Heart right ventricle (tissue), 16 donors: ENCODE results near the gene HAO2. TPM values are rescaled to one million over a fixed set of nuclear protein-coding genes. Genes with fewer than 3 reads are reported as not detected.

Source experiments
- ATAC-seq, 8 donors: fragments of 200-7000 bp; cut with Tn5 transposase; one replicate each; pipeline ENCODE4 v1.9.1; 2020; ENCODE audit warnings: mild to moderate bottlenecking in 8 of 8, moderate library complexity in 8 of 8, moderate number of reproducible peaks in 1 of 8
- DNase-seq, 2 donors: peaks; one replicate each; pipeline ENCODE4 v3.0.0-alpha.2; 2020
- H3K27ac ChIP-seq, 10 donors: fragments of 200-600 bp; sonication (generic) in 2 of 10; one replicate each; pipeline versions ENCODE4 v1.5.0 to v1.8.0; 2020 to 2022; ENCODE audit warnings: mild to moderate bottlenecking in 3 of 10
- H3K27me3 ChIP-seq, 7 donors: fragments of 200-600 bp; one replicate each; pipeline ENCODE4 v1.8.0; 2021 to 2022; ENCODE audit warnings: mild to moderate bottlenecking in 2 of 7
- H3K36me3 ChIP-seq, 9 donors: fragments of 200-600 bp; sonication (generic) in 1 of 9; one replicate each; pipeline versions ENCODE4 v1.5.0 to v1.8.0; 2020 to 2022; ENCODE audit warnings: mild to moderate bottlenecking in 2 of 9
- H3K4me1 ChIP-seq, 9 donors: fragments of 200-600 bp; sonication (generic) in 1 of 9; one replicate each; pipeline versions ENCODE4 v1.5.0 to v1.8.0; 2020 to 2022; ENCODE audit warnings: mild to moderate bottlenecking in 4 of 9
- H3K4me3 ChIP-seq, 10 donors: fragments of 200-600 bp; sonication (generic) in 2 of 10; one replicate each; pipeline versions ENCODE4 v1.5.0 to v1.8.0; 2020 to 2022; ENCODE audit warnings: mild to moderate bottlenecking in 7 of 10, moderate library complexity in 2 of 10
- H3K9me3 ChIP-seq, 11 donors: fragments of 200-600 bp in 10 of 11; sonication (generic) in 2 of 11; one replicate each; pipeline versions ENCODE4 v1.5.0 to v1.8.0; 2013 to 2022; ENCODE audit warnings: mild to moderate bottlenecking in 2 of 11, control low read depth in 1 of 11, moderate library complexity in 1 of 11
- CTCF ChIP-seq, 9 donors: fragments of 200-600 bp; sonication (generic) in 2 of 9; IDR thresholded peaks; one replicate each; pipeline versions ENCODE4 v1.5.0 to v1.8.0; 2021 to 2022; ENCODE audit warnings: antibody characterized with exemption in 9 of 9, mild to moderate bottlenecking in 5 of 9, moderate library complexity in 1 of 9
- WGBS, 2 donors: extraction: QIAGEN DNeasy Blood & Tissue Kit; methylation state at CpG; one replicate each; pipeline ENCODE4 v1.1.7; 2013; ENCODE audit warnings: inconsistent platforms in 1 of 2; 5-methylcytosine and 5-hydroxymethylcytosine counted together
- intact Hi-C, 10 donors: fragments of 100-400 bp; cut with DNase I; formaldehyde crosslinking; loops; one replicate each; pipeline versions ENCODE4 v1.11.1 to v1.14.2; 2022
- polyA plus RNA-seq, 2 donors: library from polyadenylated mRNA; stranded (reverse); fragments of 200-250 nt; gene quantifications; one replicate each; pipeline ENCODE4 v1.2.3, GENCODE V29; 2013
- total RNA-seq, 10 donors: library from RNA; stranded (reverse); fragmentation: NEBNext Ultra II Directional in 3 of 10; extraction: Animal tissue kit (Norgen Biotek cat#: 25700) in 3 of 10; gene quantifications; one replicate each; pipeline versions ENCODE4 v1.2.1 to v1.2.4, GENCODE V29; 2021 to 2023
- donor health status: Arrhythmogenic right ventricular cardiomyopathy.
- donor health status: ischemic (EF 13 %, LVEDD 7.1; RV severe dilation, severe dysfunction).
- donor health status: healthy with polysubstance abuse.
- donor health status: DM: no; HTN: yes; CAD: no.
- donor health status: DM: no; HTN: no; CAD: no.
- donor health status: ischemic (EF 25% LVEDD 6.9; RV normal size, moderate dysfunction).
- donor health status: ischemic (EF 25% LVEDD 5.7; RV mildly dilated, moderate dysfunction).
- donor health status: healthy.
- donor health status: DM: yes; HTN: yes; CAD: no.
- donor health status: Ischemic cardiomyopathy.
- donor health status: ischemic (EF 35%, LVEDD 5.7; RV mildly dilated, moderate dysfunction).
- donor health status: nonischemic (EF 11% LVEDD 7.7; RV severe dilation, severe dysfunction).
- donor health status: DM: yes; HTN: yes; CAD: no.
- donor health status: PGD.
- donor health status: ischemic (EF 29% LVEDD 5.4; RV normal size, mild dysfunction).
- donor health status: nonischemic (EF 23%, LVEDD 6.1; RV moderate dilation, normal function).

HAO2 gene
- total and polyA plus RNA-seq, 12 donors, result 0.01 TPM; not detected in 11

GRCh38 chr1:119367432-119368124 lies 1.0 kb upstream of the HAO2 start:
- no peak for DNase-seq
- Histone ChIP-seq H3K27ac (no peak overlapping the region), H3K9me3 (no peaks in the 10 kb centered on the region), H3K4me3 (no peak overlapping the region), H3K27me3 (peaks cover 0 to 7% (median 0%) of the 10 kb centered on the region in 7 donors), H3K36me3 (no peaks in the 10 kb centered on the region), H3K4me1 (no peaks in the 10 kb centered on the region)
- intact Hi-C loops, result loop anchor here in 8 of 10 donors (1.0 to 10.0 kb wide), 7 partner anchors 80 to 1215 kb away; no protein-coding TSS in a partner anchor
- ATAC-seq, result peak in 2 of 8 donors; percentile 28 to 51
- TF ChIP-seq CTCF (IDR thresholded peaks at IDR 0.05), result peak; percentile 60 to 82 (median 75)
- WGBS, 2 donors, result 62 to 65% methylated on average over 13 of the region's 13 CpGs

GRCh38 chr1:119370748-119371147 lies 2.2 kb downstream of the HAO2 start:
- TF ChIP-seq CTCF (IDR thresholded peaks at IDR 0.05), result no peak
- no peaks in the 10 kb centered on the region for H3K36me3 ChIP-seq
- no peak for ATAC-seq
- H3K27me3 ChIP-seq, result peaks cover 0 to 11% (median 0%) of the 10 kb centered on the region in 7 donors
- no peaks in the 10 kb centered on the region for H3K9me3 ChIP-seq
- no peak overlapping the region for H3K4me3 ChIP-seq
- no peak for DNase-seq
- WGBS, 2 donors, result 77 to 79% methylated on average over 2 of the region's 2 CpGs
- intact Hi-C loops, result no loop called here
- H3K4me1 ChIP-seq, result no peaks in the 10 kb centered on the region
- no peak overlapping the region for H3K27ac ChIP-seq

GRCh38 chr1:119371815-119372214 lies 3.2 kb downstream of the HAO2 start:
- no peak overlapping the region for H3K27ac ChIP-seq
- 53 to 59% methylated on average over 2 of the region's 2 CpGs for WGBS, 2 donors
- no peak for TF ChIP-seq CTCF (IDR thresholded peaks at IDR 0.05)
- DNase-seq (no peak), ATAC-seq (no peak)
- H3K4me1 ChIP-seq, result no peaks in the 10 kb centered on the region
- no peaks in the 10 kb centered on the region for H3K9me3 ChIP-seq
- peaks cover 0 to 14% (median 0%) of the 10 kb centered on the region in 7 donors for H3K27me3 ChIP-seq
- no peak overlapping the region for H3K4me3 ChIP-seq
- no peaks in the 10 kb centered on the region for H3K36me3 ChIP-seq
- intact Hi-C loops, result no loop called here

GRCh38 chr1:119372503-119373086 lies 4.0 kb downstream of the HAO2 start:
- WGBS, 2 donors, result 32 to 41% methylated on average over 6 of the region's 6 CpGs
- Histone ChIP-seq H3K4me1 (no peaks in the 10 kb centered on the region), H3K27me3 (peaks cover 0 to 14% (median 0%) of the 10 kb centered on the region in 7 donors), H3K27ac (no peak overlapping the region), H3K4me3 (no peak overlapping the region), H3K9me3 (no peaks in the 10 kb centered on the region), H3K36me3 (no peaks in the 10 kb centered on the region)
- ATAC-seq (no peak), DNase-seq (peak in 1 of 2 donors; percentile 7)
- intact Hi-C loops, result no loop called here
- TF ChIP-seq CTCF (IDR thresholded peaks at IDR 0.05), result peak in 6 of 9 donors; percentile 9 to 34 (median 25)
